Lower leg skin (tissue), 3 donors: ENCODE results near the gene MAGEF1.

Source experiments
- POLR2A ChIP-seq, 2 donors: fragments of 450-650 bp; IDR thresholded peaks; one replicate each; pipeline ENCODE4 v1.6.1; 2016 to 2017; ENCODE audit warnings: antibody characterized with exemption in 2 of 2, mild to moderate bottlenecking in 1 of 2, moderate library complexity in 1 of 2
- TF ChIP-seq, protein P1 (sequence below), 3 donors: fragments of 450-650 bp; IDR thresholded peaks; one replicate each; pipeline ENCODE4 v1.5.1; 2016; ENCODE audit warnings: antibody characterized with exemption in 3 of 3, mild to moderate bottlenecking in 3 of 3, moderate library complexity in 2 of 3

DNA sequence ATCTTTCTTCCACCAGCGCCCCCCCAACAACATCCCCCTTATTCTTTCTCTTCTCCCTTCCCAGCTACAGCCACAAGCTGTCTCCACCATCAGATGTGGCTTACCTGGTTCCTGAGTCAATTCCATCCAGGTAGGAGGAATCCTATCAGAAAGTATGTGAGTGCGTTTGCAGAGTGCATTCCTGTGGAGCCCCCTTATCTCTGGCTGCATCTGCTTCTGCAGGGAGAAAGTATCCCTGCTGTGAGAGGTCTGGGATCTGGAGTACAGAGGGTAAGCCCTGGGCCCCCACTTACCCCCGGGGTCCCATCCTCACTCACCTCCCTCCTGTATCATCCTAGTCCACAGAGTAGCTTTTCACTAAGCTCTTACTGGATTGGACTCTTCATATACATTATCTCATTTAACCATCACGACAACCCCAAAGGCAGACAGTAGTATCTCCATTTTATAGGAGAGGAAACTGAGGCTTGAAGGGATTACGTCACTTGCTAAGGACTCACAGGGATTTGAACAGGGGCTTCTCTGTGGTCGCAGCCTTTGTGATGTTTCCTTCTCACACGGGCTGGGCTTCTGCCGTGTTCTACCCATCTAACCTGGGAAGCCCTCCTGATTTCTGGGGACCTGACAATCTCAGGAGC, 22.2 kb upstream of the MAGEF1 start:
- TF ChIP-seq, protein P1, sequence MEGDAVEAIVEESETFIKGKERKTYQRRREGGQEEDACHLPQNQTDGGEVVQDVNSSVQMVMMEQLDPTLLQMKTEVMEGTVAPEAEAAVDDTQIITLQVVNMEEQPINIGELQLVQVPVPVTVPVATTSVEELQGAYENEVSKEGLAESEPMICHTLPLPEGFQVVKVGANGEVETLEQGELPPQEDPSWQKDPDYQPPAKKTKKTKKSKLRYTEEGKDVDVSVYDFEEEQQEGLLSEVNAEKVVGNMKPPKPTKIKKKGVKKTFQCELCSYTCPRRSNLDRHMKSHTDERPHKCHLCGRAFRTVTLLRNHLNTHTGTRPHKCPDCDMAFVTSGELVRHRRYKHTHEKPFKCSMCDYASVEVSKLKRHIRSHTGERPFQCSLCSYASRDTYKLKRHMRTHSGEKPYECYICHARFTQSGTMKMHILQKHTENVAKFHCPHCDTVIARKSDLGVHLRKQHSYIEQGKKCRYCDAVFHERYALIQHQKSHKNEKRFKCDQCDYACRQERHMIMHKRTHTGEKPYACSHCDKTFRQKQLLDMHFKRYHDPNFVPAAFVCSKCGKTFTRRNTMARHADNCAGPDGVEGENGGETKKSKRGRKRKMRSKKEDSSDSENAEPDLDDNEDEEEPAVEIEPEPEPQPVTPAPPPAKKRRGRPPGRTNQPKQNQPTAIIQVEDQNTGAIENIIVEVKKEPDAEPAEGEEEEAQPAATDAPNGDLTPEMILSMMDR (IDR thresholded peaks at IDR 0.05), result no peak
- no peak for TF ChIP-seq POLR2A (IDR thresholded peaks at IDR 0.05)
